GM21360 (cell line): Measurements from ENCODE around the gene COL5A1.

ENCODE experiments used
- ATAC-seq: cut with Tn5 transposase; IDR thresholded peaks from one replicate; pipeline ENCODE4 v1.9.1; 2021; ENCODE audit warnings: mild to moderate bottlenecking, moderate library complexity; ENCODE audit not compliant: unreplicated experiment

Gene COL5A1

DNA sequence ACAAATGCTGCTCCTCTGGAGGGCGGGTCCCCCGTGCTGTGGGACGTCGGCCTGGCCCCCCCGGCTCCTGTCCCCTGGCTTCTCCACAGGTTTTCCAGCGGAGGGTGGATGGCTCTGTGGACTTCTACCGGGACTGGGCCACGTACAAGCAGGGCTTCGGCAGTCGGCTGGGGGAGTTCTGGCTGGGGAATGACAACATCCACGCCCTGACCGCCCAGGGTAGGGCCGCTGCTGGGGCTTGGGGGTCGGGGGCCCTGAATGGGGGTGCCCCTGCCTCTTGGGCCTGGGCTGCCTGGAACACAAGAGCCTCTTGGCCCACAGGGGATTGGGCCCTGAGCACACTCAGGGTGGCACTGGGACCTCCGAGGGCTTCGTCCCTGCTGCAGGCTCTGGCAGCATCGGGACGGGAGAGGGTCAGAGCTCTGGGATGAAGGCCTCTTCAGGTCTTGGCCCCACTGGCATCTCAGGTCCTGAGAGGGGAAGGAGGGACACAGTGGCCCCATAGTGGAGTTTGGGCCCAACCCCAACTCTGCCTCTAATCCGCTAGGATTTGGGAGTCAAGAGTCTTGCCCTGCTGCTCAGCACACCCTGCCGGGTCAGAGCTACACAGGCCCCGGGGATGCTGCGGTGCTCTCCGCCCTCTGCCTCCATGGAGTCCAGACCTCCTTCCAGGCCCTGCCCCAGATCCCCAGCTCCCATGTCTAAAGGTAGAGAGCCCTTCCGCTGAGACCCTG, 244.2 kb downstream of the COL5A1 start:
- no peak for ATAC-seq

DNA sequence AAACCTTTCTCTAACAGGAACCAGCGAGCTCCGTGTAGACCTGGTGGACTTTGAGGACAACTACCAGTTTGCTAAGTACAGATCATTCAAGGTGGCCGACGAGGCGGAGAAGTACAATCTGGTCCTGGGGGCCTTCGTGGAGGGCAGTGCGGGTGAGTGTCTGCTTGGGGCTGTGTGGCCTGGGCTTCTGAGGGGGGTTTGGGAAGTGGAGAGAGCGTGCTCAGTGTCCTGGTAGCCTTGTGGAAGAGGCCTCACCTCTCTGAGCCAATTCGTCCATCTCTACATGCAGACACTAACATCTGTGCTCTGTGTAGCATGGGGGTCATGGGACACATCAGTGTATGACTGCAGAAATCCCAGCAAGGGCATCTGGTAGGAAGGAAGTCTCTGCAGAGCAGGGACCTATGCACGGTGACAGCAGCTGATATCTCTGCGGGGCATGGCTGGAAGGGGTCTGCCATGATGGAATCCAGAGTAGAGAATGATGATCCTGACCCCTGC, 244.9 kb downstream of the COL5A1 start:
- ATAC-seq, result no peak

DNA sequence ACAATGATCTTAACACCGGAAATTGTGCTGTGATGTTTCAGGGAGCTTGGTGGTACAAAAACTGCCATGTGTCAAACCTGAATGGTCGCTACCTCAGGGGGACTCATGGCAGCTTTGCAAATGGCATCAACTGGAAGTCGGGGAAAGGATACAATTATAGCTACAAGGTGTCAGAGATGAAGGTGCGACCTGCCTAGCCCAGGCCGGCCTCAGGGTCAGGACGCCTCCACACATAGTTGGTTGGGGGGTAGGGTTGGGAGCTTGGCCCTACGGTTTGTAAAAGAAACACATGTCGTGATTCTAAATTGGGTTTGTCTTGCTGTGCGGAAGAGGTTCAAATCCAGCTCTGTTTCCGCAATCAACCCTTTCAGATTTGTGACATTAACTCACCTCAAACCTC, 245.6 kb downstream of the COL5A1 start:
- ATAC-seq, result no peak

DNA sequence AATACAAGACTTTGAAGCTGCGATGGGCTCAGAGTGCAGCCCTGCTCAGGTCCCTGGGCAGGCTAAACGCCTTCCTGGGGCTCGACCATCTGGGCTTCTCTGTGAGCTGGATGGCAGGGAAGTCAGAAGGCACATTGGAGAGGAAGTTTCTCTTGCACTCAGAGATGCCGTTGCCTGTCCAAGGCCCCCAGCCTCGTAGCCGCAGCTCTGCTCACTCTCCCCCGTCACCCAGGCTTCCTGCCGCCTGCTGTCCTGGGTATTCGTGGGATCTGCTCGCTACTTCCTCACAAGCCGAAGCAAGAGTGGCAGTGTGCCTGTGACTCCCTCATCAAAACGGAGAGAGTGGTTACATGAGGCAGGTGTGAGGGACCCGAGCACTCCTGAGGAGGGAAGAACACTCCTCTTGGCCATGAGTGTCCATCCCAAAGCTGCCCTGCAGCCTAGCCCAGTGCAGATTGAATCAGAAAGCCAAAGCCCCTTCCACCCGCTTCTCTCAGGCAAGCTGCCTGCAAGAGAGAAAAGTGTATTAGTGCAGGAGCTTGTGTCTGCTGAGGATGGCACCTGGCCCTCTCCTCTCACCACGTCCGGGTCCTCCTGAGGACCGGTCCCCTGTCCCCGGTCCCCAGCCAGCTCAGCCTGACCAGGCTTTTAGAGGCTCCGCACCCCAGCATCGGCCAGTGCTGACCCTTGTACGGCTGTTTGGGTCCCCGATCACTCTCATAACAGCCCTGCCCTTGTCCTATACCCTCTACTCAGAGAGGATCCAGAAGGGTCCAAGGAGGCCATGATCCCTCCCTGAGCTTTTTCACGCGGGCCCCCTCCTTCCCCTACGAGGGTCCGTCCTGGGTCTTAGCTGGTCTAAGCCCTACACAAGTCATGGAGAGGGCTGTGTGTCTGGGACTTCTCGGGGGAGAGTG, 246.3 kb downstream of the COL5A1 start:
- no peak for ATAC-seq

DNA sequence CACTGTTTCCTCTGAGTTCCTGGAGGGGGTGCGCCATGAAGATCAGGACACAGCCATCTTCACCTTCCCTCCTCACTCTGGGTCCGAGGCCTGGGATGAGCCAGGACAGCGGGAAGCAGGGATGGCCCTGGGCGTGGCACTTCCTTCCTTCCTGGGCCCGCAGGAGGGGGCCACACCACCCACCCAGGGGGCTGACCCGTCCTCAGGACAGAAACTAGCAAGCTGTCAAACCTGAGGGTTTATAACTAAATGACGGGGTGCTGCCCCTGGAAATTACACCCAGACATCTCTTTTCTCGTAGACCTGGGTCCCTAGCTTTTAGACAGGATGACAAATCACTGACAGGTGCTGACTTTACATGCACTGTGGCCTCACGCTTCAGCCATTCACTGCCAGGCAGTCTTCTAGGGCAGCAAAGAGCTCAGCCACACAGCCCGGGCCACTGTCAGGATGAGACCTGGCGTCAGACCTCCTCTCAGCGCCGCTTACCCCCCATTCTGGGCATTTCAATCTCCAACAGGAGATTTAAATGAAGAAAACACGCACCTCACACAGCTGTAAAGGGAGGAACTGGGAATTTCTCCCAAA, 247.1 kb downstream of the COL5A1 start:
- no peak for ATAC-seq

DNA sequence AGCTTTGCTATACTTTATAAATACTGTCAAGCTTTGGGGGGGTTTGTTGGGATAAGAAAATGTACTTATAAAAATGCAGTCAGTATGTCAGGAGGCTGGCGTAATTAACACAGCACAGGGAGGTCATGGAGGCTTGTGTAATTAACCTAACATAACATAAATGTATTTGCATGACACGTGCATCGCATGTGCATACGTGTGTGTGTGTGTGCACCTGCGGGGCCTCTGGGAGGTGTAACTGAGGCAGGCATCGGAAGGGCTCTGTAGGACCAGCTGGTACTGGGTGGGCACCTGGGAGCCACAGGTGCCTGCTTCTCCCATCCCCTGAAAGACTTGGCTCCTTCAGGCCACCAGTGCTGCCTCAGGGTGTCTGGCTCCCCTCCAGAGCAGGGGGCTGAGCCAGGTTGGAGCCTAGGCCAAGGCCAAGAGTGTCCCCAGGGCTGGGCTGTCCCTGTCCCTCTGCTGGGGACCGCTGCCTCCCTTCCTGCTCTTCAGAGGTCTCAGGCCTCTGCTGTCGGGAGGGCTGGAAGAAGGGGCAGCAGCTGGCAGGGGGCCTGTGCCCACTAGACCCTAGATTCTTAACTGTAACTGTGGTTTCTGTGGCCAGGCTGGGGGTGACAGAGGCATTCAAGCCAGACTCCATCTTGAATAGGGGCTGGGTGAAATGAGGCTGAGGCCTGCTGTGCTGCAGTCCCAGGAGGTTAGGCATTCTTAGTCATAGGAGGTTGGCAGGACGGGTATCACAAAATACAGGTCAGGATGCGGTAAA, 248.0 kb downstream of the COL5A1 start:
- no peak for ATAC-seq

DNA sequence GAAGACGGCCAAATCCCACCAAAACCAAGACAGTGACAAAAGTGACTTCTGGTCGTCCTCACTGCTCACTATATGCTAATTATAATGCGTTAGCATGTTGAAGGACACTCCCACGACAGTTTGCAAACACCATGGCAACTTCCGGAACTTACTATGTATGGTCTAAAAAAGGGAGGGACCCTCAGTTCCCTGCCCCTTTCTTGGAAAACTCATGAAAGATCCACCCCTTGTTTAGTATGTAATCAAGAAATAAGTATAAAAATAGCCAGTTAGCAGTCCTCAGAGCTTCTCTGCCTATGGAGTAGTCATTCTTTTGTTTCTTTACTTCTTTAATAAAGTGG, 248.5 kb downstream of the COL5A1 start:
- ATAC-seq, result no peak

DNA sequence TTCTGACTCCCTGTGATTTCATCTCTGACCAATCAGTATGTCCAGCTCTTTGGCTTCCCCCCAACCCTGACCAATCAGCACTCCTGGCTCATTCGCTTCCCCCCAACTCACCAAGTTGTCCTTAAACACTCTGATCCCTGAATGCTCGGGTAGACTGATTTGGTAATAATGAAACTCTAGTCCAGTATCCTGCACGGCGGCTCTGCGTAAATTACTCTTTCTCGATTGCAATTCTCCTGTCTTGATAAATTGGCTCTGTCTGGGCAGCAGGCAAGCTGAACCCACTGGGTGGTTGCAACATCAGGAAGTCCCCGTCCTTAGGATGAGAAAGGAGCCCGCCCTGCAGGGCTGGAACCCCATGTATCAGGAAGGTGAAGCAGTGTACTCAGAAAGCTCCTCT, 249.4 kb downstream of the COL5A1 start:
- no peak for ATAC-seq

DNA sequence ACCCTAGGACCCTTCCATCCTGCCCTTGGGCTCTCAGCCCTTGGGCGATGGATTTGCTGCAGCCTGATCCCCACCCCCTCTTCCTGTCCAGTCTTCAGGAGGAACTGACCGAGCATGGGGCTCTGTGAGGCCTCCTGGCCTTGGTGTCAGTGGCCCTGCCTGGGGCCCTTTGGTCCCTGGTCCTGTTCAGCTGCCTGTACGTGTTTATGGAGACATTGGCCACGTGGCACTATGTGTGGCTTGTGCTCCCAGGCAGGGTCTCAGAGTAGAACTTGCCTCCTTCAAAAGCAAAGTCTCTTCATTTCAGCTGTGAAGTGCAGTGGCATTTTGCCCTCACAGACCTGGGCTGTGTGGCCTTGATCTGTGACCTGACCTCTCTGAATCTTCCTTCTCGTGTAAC, 250.1 kb downstream of the COL5A1 start:
- ATAC-seq, result no peak

DNA sequence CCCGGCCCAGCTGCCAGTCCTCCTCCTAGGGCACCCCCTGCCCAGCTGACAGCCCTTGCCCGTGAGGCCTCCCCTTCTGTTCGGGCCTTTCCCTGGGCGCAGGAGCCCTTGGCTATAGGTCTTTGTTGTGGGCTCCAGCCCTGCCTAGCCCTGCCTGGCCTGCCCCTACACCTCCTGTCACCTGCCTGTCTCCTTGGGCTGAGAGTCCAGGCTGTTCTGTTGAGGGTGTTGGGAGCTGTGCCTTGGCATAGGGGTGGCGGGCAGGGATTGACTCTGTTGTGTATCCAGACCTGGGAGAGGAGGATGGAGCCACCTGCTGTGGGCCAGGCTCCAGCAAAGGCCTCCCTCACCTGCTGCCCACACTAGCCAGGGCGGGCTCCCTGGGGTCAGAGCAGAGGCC, 250.6 kb downstream of the COL5A1 start:
- ATAC-seq, result no peak

DNA sequence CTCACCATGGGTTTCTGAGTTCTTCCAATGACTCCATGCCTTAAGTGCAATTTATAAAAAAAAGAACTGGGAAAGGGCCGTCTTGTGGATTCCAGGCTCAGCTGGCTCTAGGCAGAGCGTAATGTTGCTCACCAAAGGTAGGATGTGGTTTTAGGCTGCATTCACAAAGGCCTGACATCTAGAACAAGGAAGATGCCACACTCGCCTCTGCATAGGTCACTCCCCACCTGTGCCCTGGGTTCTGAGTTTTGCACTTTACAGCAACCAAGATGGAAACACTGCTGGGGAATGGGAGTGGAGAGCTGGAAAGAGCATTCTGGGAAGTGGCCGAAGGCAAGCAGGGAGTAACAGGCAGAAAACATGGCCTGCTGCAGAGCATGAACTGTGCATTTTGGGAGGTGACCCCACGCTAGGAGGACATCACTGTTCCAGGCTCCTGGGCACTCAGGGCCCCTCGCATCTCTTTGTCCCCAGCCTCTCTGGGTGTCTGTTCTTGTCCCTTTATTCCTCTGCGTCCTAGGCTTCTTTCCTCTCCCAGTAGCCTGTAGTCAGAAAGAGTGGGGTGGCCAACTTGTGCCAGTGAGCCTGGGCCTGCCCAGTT, 251.3 kb downstream of the COL5A1 start:
- no peak for ATAC-seq
